WTC11 (cell line): ENCODE data around the gene SELENOP. TPM values are rescaled to one million over a fixed set of nuclear protein-coding genes. Genes with fewer than 3 reads are reported as not detected.

ENCODE experiments used
- ATAC-seq: fragments of 200-7000 bp; cut with Tn5 transposase; 2 replicates; pipeline ENCODE4 v1.10.0; 2021; ENCODE audit warnings: mild to moderate bottlenecking, moderate library complexity
- CTCF ChIA-PET: fragments of 300-600 bp; sonication (Branson Sonifier 250); formaldehyde crosslinking; loops from one replicate; lab custom pipeline; 2021; ENCODE audit warnings: antibody characterized with exemption; lab: Charles Lee
- POLR2A ChIA-PET: fragments of 350-600 bp; sonication (Branson Sonifier 250); formaldehyde crosslinking; loops from one replicate; lab custom pipeline; 2021; ENCODE audit warnings: antibody characterized with exemption; lab: Charles Lee
- DNase-seq: peaks from one replicate; pipeline ENCODE4 v3.0.0; 2021; ENCODE audit warnings: low spot score
- H3K27ac Mint-ChIP-seq: 2 replicates; pipeline ENCODE4 v1.8.0; 2021; ENCODE audit warnings: mixed read lengths
- H3K27me3 Mint-ChIP-seq: 2 replicates; pipeline ENCODE4 v1.8.0; 2021; ENCODE audit warnings: low read depth, mild to moderate bottlenecking, moderate library complexity, mixed read lengths
- H3K36me3 Mint-ChIP-seq: 2 replicates; pipeline ENCODE4 v1.8.0; 2021; ENCODE audit warnings: mixed read lengths
- H3K4me1 Mint-ChIP-seq: 2 replicates; pipeline ENCODE4 v1.8.0; 2022; ENCODE audit warnings: mixed read lengths
- H3K4me3 Mint-ChIP-seq: 2 replicates; pipeline ENCODE4 v1.8.0; 2021; ENCODE audit warnings: mild to moderate bottlenecking, moderate library complexity, mixed read lengths
- H3K9me3 Mint-ChIP-seq: 2 replicates; pipeline ENCODE4 v1.8.0; 2021; ENCODE audit warnings: mixed read lengths
- ATF3 ChIP-seq: sonication (generic); formaldehyde crosslinking; conservative IDR thresholded peaks from 2 replicates; pipeline ENCODE4 v1.8.1; 2022; ENCODE audit warnings: mild to moderate bottlenecking, missing genetic modification reagents
- CBFB ChIP-seq: sonication (generic); formaldehyde crosslinking; IDR thresholded peaks from 2 replicates; pipeline ENCODE4 v1.8.1; 2022; ENCODE audit warnings: mild to moderate bottlenecking, low read depth, missing genetic modification reagents
- E2F4 ChIP-seq: sonication (generic); formaldehyde crosslinking; IDR thresholded peaks from 2 replicates; pipeline ENCODE4 v1.8.1; 2022; ENCODE audit warnings: low read depth, mild to moderate bottlenecking, moderate library complexity, missing genetic modification reagents, borderline replicate concordance
- GRHL2 ChIP-seq: fragments of 250-450 bp; sonication (Bioruptor Pico); IDR thresholded peaks from 2 replicates; pipeline ENCODE4 v1.8.0; 2022; ENCODE audit warnings: mild to moderate bottlenecking, moderate library complexity; ENCODE audit not compliant: insufficient replicate concordance, severe bottlenecking
- IRF1 ChIP-seq: sonication (generic); formaldehyde crosslinking; IDR thresholded peaks from 2 replicates; pipeline ENCODE4 v1.8.0; 2023; ENCODE audit warnings: missing genetic modification reagents
- MLX ChIP-seq: sonication (generic); formaldehyde crosslinking; IDR thresholded peaks from 2 replicates; pipeline ENCODE4 v1.8.1; 2023; ENCODE audit warnings: mild to moderate bottlenecking, missing genetic modification reagents, moderate library complexity
- MXD4 ChIP-seq: fragments of 250-450 bp; sonication (Bioruptor Pico); IDR thresholded peaks from 2 replicates; pipeline ENCODE4 v1.8.0; 2021; ENCODE audit warnings: mild to moderate bottlenecking, moderate library complexity, borderline replicate concordance
- NR2C2 ChIP-seq: sonication (generic); formaldehyde crosslinking; IDR thresholded peaks from 2 replicates; pipeline ENCODE4 v1.8.0; 2022; ENCODE audit warnings: mild to moderate bottlenecking, missing genetic modification reagents
- PRDM15 ChIP-seq: sonication (generic); formaldehyde crosslinking; IDR thresholded peaks from 2 replicates; pipeline ENCODE4 v1.8.0; 2022; ENCODE audit warnings: missing genetic modification reagents
- RELA ChIP-seq: sonication (generic); formaldehyde crosslinking; IDR thresholded peaks from 2 replicates; pipeline ENCODE4 v1.8.1; 2022; ENCODE audit warnings: missing genetic modification reagents, mild to moderate bottlenecking, borderline replicate concordance
- RORB ChIP-seq: fragments of 250-450 bp; sonication (Bioruptor Pico); IDR thresholded peaks from 2 replicates; pipeline ENCODE4 v1.9.0; 2021; ENCODE audit warnings: mild to moderate bottlenecking
- TP53 ChIP-seq: sonication (generic); formaldehyde crosslinking; IDR thresholded peaks from 2 replicates; pipeline ENCODE4 v1.8.1; 2023; ENCODE audit warnings: mild to moderate bottlenecking, missing genetic modification reagents
- ZBTB43 ChIP-seq: sonication (generic); formaldehyde crosslinking; IDR thresholded peaks from 2 replicates; pipeline ENCODE4 v1.8.1; 2023; ENCODE audit warnings: mild to moderate bottlenecking, missing genetic modification reagents
- ZNF121 ChIP-seq: sonication (generic); formaldehyde crosslinking; IDR thresholded peaks from 2 replicates; pipeline ENCODE4 v1.8.0; 2023; ENCODE audit warnings: missing genetic modification reagents
- ZNF219 ChIP-seq: sonication (generic); formaldehyde crosslinking; IDR thresholded peaks from 2 replicates; pipeline ENCODE4 v1.8.0; 2023; ENCODE audit warnings: missing genetic modification reagents, mild to moderate bottlenecking, borderline replicate concordance
- ZNF317 ChIP-seq: sonication (generic); formaldehyde crosslinking; IDR thresholded peaks from 2 replicates; pipeline ENCODE4 v1.8.1; 2023; ENCODE audit warnings: low read depth, mild to moderate bottlenecking, moderate library complexity, missing genetic modification reagents, borderline replicate concordance
- ZNF512 ChIP-seq: sonication (generic); formaldehyde crosslinking; IDR thresholded peaks from 2 replicates; pipeline ENCODE4 v1.8.1; 2022; ENCODE audit warnings: missing genetic modification reagents, borderline replicate concordance
- ZSCAN18 ChIP-seq: fragments of 250-450 bp; sonication (Bioruptor Pico); IDR thresholded peaks from 2 replicates; pipeline ENCODE4 v2.1.2; 2022; ENCODE audit warnings: mild to moderate bottlenecking, moderate library complexity
- total RNA-seq: library from RNA; stranded (reverse); gene quantifications from 3 replicates; pipeline ENCODE4 v1.2.3, GENCODE V29; 2021

SELENOP gene
- total RNA-seq, 1 experiment from 2014 or later, result 13.2 TPM

- no peak for TF ChIP-seq ZBTB43 (CRISPR knock-in tag)
- no peak for TF ChIP-seq CBFB (CRISPR knock-in tag)
Observed at GRCh38 chr5:42799241-42799608, 12.5 kb downstream of the SELENOP start (continued).

- Mint-ChIP-seq H3K36me3 (peaks cover 28% of the 10 kb centered on the region), H3K27ac (no peak overlapping the region), H3K27me3 (no peaks in the 10 kb centered on the region), H3K9me3 (no peaks in the 10 kb centered on the region), H3K4me1 (no peaks in the 10 kb centered on the region), H3K4me3 (no peak overlapping the region)
- ChIA-PET CTCF (no interaction called here), POLR2A (no interaction called here)
- ATAC-seq (no peak), DNase-seq (no peak)
- TF ChIP-seq RELA (CRISPR knock-in tag) (no peak), MLX (CRISPR knock-in tag) (no peak), ZNF317 (CRISPR knock-in tag) (no peak), ZNF219 (CRISPR knock-in tag) (no peak)
Observed at GRCh38 chr5:42798284-42799240, 13.1 kb downstream of the SELENOP start.

GRCh38 chr5:42791151-42791550 lies 20.5 kb downstream of the SELENOP start:
- Mint-ChIP-seq H3K36me3 (peaks cover 41% of the 10 kb centered on the region), H3K27me3 (no peaks in the 10 kb centered on the region), H3K9me3 (peaks cover 35% of the 10 kb centered on the region), H3K4me1 (no peaks in the 10 kb centered on the region), H3K4me3 (no peak overlapping the region), H3K27ac (no peak overlapping the region)
- ChIA-PET POLR2A (no interaction called here), CTCF (interaction anchor here (1.2 kb wide), 1 partner anchor 98 kb away, joined by 3 read pairs; no protein-coding TSS in a partner anchor)
- TF ChIP-seq IRF1 (CRISPR knock-in tag), result no peak
- TF ChIP-seq TP53, result no peak
- TF ChIP-seq NR2C2 (CRISPR knock-in tag), result no peak
- no peak for TF ChIP-seq ATF3 (CRISPR knock-in tag)
- no peak for TF ChIP-seq PRDM15 (CRISPR knock-in tag)
- no peak for TF ChIP-seq ZNF121 (CRISPR knock-in tag)
- no peak for TF ChIP-seq RORB
- no peak for TF ChIP-seq ZNF512
- no peak for TF ChIP-seq GRHL2 (CRISPR knock-in tag)
- TF ChIP-seq ZSCAN18 (CRISPR knock-in tag), result no peak
- no peak for TF ChIP-seq E2F4 (CRISPR knock-in tag)
- no peak for TF ChIP-seq ZBTB43 (CRISPR knock-in tag)
- no peak for TF ChIP-seq MXD4 (CRISPR knock-in tag)
- ATAC-seq (no peak), DNase-seq (no peak)
